NCI-H526 (cell line): ENCODE data around the gene CNGA1.
"Not testable (repeated sequence)": the region's sequence is repeated elsewhere in the genome, so short reads cannot be mapped to it uniquely, and the experiment has no call there.

Source experiments
- DNase-seq, 2 experiments: peaks; one replicate each; lab custom pipeline; 2025; lab: John Stamatoyannopoulos, UW

Gene CNGA1

DNA sequence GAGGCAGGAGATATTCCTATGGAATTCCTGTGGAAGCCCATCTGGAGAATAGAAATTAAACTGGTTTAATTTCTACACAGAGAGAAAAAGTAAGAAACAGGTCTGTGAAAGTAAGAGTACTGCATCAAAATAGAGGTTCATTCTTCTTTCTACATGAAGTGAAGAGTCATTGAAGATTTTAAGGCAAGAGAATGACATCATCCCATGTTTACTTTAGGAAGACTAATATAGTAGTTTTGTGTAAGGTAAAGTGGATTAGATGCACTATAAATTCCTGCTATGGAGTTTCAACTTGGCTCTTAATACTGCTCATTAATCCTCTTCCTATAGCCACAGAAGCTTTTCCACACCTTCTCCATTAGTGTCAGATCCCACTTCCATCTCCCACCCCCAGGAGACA, 47.6 kb downstream of the CNGA1 start:
- no peak for DNase-seq

DNA sequence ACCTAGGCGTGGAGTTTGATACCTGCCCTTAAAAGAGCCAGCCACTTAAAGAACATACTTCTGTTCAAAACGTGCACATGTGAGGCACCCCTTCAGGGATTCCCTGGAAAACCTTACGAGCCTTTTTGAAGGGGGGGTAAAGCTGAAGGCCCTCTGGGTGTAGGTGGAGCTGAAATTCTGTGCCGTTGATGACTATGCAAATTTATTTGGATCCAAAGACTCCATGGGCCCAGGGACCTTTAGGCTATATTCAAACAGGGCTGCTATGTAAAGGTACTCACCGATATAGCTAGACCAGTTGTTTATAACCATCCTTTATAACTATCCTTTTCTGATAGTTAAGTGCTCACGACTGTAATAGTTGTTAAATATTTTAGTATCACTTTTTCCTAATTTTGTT, 61.8 kb downstream of the CNGA1 start:
- DNase-seq = peak; percentile 54 to 72

DNA sequence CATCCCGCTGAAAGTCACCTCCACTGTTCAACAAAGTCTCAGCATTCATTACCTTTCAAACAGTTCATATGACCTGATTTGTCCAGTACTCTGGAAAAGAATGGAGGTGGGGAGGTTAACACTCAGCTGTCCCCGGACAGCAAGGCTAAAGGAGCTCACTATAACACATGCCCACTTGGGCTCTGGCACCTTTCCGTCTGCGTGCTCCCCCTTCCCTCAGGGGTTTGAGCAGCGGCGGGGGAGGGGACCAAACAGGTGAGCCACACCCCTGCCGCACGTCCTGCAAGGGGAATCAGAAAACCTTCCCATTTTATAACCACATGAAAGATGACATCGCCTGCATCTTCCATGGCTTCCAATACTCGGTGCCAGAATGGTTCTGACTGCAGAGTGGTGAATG, 62.2 kb downstream of the CNGA1 start:
- peak; percentile 39 to 52 for DNase-seq

DNA sequence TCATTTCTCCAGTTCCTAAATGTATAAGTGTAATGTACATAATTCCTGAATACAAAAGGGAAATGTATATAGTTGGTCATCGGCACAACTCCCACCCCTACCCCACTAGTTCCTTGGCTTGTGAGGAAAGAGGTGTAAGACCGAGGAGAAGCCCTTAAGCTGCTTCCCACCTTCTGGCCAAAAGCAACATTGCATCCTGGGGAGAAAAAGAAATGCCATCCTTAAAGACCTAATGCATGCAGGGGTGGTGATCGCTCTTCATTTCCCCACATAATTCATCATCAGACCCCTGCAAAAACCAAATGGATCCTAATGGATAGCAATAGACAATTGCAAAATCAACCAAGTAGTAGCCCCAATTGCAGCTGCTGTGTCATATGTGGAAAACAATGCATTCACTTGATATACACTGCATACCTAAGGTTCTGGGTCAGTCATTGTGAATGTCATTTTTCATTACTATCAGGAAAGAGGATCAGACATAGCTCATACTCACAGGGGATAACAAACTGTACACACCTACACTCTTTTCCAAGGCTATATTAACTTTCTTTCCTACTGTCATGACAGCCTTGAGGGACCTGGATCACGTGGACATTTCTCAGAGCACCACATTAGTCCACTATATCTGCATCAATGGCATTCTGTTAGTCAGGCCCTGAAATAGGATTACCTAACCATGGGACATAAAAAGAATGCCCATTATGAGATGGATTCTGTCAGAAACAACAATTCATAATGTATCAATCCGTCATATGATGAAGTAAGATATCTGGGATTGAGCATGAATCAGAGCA, 70.4 kb downstream of the CNGA1 start:
- DNase-seq = no peak

DNA sequence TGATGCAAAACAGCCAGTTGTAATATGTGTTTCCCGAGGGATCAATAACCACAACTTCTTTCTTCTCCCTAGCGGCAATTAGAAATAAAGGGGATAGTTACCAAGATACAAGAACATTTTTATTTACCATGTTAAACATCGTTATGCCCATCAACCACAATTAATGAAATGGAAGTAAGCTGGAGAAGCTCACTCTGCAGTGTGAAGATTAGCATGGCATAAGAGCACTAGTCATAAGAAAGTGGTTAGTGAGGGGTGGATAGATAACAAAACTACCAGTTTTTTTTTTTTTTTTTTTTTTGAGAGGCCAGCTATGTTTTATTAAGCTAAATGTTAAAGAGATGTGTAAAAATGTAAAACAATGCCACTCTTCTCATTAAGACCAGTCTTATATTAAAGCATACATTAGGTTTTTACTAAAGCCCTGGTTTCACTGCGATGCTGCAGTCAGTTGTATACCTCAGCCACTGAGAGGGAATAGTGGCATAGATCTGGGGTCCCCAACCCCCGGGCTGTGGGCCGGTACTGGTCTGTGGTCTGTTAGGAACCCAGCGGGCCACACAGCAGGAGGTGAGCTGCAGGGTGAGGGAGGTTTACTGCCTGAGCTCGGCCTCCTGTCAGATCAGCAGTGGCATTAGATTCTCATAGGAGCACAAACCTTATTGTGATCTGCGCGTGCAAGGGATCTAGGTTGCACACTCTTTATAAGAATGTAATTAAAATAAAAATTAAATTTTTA, 74.2 kb downstream of the CNGA1 start:
- DNase-seq = peak in 1 of 2 experiments; percentile 12

DNA sequence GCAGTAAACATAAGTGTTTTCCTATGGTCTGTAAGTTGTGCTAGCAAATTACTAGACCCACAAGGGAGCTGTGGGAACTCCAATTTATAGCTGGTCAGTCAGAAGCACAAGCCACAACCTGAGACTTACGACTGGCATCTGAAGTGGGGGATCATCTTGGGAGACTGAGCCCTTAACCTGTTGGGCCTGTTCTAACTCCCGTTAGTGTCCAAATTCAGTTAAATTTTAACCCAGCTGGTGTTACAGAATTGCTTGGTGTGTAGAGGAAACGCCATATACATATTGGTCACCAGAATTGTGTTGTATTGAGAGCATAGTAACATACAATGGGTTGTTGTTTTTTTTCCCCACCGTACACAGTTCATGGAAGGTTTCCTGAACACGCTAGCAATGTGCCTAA, 77.0 kb downstream of the CNGA1 start:
- no peak for DNase-seq

DNA sequence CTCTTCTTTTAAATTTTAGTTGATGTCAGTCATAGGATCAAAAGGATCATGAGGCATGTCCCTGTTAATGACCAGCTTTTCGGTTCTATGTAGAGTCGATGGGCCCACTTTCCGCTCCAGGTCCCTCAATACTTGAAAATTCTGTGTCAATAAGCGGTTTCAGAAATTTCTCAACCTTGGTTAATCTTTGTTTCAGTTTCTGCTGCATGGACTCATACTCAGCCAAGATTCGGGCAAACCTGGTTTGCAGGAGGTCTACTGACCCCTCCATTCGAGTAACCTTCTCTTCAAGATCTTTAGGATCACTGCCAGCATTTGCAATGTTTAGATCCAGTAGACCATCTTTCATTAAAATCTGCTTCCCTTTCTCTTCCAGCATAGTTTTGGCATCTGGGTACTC, 80.1 kb downstream of the CNGA1 start:
- no peak for DNase-seq

DNA sequence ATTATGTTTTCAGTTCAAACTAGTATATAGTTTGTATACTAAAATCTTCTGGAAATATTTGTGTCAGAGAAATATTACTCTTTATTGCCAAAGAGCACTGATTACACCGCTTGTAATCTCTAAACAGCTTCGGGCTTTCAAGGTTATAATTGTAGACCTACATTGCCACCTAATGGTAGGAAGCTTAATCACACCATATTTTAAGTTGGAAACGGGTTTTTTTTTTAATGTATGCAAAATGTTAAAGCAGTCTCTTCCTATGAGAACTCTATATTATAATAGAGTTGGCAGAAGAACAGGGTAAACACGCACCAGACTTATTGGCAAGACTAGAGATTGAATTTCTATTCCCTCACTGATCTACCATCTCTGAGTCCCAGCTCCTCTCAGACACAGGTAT, 82.6 kb downstream of the CNGA1 start:
- peak in 1 of 2 experiments; percentile 28 for DNase-seq

DNA sequence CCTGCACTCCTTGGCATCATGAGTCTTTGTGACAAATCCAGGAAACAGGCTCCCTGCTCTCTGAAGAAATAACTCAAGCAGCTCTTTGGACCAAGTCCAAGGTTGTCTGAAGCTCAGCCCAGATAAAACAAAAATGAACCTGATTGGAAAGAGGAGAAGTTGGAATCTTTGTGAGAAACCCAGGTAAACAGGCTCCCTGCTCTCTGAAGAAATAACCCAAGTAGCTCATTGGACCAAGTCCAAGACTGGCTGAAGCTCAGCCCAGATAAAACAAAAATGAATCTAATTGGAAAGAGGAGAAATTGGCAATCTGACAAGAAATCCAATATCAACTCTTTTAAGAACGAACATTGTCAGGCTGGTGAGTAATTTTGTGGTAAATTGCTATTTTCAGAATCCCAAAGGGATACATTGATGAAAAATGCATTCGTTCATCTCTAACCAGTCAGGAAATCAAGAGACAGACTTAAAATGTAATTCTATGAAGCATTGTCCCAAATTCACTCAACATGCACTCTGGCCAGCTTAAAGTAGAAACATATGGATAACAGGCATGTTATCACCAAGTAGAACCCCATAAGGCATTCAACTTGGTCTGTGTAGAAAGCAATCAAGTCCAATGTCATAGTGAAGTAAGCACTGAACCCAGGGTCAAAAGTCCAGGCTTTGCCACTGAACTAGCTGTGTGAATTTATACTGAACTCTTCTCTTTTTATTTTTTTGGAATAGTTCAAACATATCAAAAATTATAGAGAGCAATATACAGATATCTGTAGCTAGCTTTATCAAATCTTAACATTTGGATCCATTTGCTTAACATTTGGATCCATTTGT, 85.3 kb downstream of the CNGA1 start:
- no peak for DNase-seq

DNA sequence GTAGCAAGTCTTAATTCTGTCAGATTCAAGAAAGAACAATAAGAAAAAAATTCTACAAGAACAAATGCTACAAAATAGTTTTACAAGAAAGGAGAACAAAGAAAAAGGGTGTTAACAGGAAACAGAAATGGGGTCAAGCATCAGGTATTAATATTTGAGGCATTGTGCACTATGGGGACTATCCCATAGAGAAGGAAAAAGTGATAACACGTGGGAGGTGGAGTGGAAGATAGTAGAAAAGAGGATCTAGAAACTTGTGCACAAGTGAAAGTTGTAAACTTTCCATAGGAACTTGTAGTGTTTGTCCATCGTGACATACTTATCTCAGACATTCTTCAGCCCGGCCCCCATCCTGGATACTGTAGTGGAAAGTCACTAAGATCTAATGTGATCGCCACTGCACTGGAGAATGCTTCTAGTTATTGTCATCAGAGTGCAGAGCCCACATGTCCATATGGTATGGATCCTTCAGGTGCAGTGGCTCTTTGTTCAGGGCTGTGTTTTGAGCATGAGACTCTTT, 86.7 kb downstream of the CNGA1 start:
- no peak for DNase-seq

DNA sequence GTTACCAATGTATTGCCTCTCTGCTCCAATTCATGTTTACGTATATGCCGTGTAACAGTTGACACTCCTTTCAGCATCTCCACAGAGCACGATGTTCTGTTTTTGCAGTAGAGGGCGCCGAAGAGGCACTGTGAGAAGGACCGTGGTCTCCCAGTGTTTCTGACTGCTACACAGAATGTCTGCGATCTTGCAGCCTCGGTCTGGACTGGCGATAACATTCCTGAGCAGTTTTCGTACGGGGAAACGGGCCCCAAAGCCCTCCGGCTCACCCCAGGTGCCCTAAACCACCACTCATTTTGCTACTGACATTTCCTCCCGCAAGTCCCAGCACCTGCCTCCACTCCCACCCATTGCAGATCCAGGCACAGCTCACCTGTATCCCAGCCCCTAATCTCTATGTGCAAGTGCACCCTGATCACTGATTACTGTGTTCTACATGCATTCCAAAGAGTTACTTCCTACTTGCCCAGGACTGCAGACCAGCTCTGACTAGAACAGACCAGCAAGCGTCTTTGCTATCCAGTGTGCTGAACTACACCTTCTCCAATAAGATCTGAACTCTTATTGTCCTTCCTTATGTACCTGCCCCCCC, 89.7 kb downstream of the CNGA1 start:
- DNase-seq = peak; percentile 41 to 86

DNA sequence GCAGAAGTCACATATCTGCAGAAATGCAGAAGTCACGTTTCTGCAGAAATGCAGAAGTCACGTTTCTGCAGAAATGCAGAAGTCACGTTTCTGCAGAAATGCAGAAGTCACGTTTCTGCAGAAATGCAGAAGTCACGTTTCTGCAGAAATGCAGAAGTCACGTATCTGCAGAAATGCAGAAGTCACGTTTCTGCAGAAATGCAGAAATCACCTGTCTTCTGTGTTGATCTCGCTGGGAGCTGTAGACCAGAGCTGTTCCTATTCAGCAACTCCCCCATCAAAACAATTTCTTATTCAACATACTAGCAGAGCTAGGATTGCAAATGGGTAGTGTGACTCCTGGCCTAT, 93.2 kb downstream of the CNGA1 start:
- not testable (repeated sequence) for DNase-seq

DNA sequence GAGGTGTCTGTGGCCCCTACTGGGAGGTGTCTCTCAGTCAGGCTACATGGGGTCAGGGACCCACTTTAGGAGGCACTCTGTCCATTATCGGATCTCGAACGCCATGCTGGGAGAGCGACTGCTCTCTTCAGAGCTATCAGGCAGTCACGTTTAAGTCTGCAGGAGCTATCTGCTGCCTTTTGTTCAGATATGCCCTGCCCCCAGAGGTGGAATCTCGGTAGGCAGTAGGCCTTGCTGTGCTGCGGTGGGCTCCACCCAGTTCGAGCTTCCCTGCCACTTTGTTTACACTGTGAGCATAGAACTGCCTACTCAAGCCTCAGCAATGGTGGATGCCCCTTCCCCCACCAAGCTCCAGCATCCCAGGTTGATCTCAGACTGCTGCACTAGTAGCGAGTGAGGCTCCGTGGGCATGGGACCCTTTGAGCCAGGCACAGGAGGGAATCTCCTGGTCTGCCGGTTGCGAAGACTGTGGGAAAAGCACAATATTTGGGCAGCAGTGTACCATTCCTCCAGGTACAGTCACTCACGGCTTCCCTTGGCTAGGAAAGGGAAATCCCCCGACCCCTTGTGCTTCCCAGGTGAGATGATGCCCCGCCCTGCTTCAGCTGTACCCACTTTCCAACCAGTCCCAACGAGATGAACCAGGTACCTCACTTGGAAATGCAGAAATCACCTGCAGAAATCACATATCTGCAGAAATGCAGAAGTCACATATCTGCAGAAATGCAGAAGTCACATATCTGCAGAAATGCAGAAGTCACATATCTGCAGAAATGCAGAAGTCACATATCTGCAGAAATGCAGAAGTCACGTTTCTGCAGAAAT, 93.8 kb downstream of the CNGA1 start:
- DNase-seq = not testable (repeated sequence)

DNA sequence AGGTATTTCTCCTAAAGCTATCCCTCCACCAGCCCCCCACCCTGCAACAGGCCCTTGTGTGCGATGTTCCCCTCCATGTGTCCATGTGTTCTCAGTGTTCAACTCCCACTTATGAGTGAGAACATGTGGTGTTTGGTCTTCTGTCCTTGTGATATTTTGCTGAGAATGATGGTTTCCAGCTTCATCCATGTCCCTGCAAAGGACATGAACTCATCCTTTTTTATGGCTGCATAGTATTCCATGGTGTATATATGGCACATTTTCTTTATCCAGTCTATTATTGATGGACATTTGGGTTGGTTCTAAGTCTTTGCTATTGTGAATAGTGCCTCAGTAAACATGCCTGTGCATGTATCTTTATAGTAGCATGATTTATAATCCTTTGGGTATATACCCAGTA, 99.3 kb downstream of the CNGA1 start:
- DNase-seq = not testable (repeated sequence)

DNA sequence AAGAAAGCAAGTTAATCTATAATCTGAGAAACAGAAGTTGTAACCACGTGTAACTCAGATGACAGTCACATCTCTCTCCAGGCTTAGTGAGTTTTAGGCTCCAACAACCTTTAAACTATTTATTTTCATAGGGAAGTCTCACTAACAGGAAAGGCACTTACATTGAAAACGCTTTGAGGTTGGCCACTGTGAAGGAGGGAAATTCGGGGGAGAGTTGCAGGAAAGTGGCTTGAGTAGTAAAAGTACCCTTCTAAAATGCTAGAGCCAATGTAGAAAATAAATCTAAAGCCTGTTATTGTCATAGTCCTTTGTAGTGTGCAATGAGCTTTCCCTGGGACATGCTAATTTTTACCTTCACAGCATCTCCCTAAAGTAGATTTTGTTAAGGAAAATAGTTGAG, 101.1 kb downstream of the CNGA1 start:
- no peak for DNase-seq

DNA sequence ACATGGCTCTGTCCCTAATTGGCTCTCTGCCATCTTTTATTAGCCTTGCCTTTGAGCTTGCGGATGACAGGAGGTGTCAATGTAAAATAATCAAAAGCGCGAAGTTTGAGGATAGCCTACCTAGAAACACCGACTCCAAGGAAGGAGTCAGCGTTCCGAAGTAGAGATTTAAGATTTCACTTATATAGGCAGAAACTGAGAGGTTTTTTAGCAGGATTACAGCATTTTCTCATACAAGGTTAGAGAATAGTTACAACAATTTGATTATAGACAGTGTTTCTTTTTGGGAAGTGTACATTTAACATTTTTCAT, 101.6 kb downstream of the CNGA1 start:
- no peak for DNase-seq

DNA sequence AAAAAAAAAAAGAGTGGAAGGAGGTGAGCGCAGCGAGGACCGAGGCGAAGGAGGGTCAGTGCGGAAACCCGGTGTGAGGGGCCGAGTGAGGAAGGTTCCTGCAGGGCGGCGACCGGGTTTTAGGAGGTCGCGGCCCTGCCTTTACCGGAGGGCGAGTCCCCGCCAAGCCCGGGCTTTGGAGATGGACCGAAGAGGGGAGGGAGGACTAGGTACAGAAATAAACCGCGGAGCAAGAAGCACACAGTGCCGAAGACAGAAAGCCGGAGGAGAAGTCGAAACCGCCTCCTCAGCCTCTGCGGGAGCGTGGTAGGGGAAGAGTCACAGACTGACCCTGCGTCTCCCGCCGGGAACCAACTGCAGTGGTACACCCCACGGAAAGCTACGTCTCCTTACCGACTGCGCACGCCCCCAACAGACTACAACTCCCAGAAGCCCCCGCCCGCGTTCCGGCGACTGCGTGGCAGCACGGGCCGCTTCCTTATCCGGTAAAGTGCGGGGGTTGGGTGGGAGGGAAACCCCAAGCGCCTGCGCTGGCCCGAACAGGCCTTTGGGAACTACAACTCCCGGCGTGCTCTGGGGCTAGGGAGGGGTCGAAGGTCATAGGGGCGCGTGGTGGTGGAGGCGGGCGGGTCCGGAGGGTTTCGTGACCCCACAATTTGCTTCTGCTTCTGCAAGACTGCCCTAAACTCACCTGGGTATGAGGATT, 102.1 kb downstream of the CNGA1 start, which contains the start of gene NFXL1:
NFXL1 (minus strand) TSS at position 364 of the 706 bp plus-strand sequence. CDS start 380 bp downstream, outside the sequence.
- peak; percentile 95 to 99 for DNase-seq

DNA sequence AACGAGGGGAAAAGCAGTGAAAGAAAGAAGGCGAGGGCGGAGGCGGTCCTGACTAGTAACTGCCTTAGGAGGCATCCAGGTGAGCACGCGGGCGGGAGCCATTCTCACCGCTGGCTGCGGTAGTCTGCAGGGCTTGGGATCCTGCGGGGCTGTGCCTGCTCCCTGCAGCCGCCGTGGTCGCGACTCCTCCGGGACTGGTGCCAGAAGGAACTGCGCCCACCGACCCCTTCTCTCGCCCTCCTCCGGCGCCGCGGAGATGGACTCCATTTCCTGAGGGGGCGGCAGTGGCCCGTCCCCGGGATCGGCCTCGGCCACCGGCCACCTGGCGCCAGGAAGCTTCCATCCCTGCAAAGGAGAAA, 102.6 kb downstream of the CNGA1 start:
- peak; percentile 51 to 58 for DNase-seq

DNA sequence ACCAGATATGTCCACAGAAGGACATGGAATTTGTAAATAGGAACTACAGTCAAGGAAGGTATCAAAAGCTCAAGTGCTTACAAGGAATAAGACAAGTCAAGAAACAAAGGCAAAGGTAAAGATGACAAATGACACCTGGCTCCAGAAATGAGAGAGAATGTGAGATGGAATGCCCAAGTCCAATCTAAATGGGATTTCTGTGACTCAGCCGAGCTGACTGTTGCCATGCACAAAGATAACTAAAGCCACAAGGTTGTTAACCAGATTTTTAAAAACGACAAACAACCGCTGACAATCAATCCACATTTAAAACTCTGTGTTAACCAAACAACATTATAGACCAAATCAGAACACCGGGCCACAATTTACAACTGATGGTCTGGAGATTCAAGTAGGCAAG, 103.2 kb downstream of the CNGA1 start:
- DNase-seq = peak in 1 of 2 experiments; percentile 31

DNA sequence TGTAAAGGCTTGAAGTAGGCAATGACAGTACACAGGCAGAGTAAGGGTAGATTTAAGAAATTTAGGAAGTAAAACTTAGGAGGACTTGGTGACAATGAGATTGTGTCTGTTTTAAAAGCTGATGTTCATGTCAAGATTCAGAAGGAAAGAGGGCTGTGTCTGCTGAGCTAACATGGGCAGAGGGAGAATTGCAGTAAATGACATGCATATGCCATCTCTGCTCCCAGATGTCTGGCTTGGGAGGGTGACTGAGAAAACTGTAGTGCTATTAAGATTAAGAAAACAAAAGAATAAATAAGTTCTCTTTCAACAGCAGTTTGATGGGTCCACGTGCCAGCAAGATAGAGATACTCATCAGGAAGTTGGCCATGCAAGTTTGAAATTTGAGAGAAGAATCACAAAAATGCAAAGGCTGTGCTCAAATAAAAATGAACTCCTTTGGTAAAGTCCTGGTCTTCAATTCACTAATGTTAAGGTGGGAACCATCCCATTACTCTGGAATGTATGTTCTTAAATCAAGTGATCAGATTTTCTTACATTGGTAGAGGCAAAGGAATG, 109.3 kb downstream of the CNGA1 start:
- no peak for DNase-seq
